B cell (primary cell): Measurements from ENCODE around the gene PNPLA2. TPM values are rescaled to one million over a fixed set of nuclear protein-coding genes. Genes with fewer than 3 reads are reported as not detected.

Experiments used
- ATAC-seq: fragments of 200-7000 bp; cut with Tn5 transposase; one replicate; pipeline ENCODE4 v1.10.0; 2021; ENCODE audit warnings: low read depth, mild to moderate bottlenecking, moderate number of reproducible peaks, moderate library complexity
- CTCF ChIA-PET: fragments of 350-600 bp; sonication (Branson Sonifier 250); formaldehyde crosslinking; loops from one replicate; lab custom pipeline; 2021; ENCODE audit warnings: antibody characterized with exemption, inconsistent platforms; lab: Charles Lee
- POLR2A ChIA-PET: fragments of 350-600 bp; sonication (Branson Sonifier 250); formaldehyde crosslinking; loops from one replicate; lab custom pipeline; 2021; ENCODE audit warnings: antibody characterized with exemption; lab: Charles Lee
- DNase-seq: peaks from one replicate; pipeline ENCODE4 v3.0.0; 2013
- H2AFZ ChIP-seq: 2 replicates; pipeline ENCODE4 v1.6.1; 2012; ENCODE audit warnings: mild to moderate bottlenecking, low read depth, low read length; ENCODE audit not compliant: insufficient read depth, poor library complexity, severe bottlenecking
- H3K27ac ChIP-seq, 2 donors: 1 replicate in 1 of 2; 2 replicates in 1 of 2; pipeline ENCODE4 v1.5.1; 2012 to 2013; ENCODE audit warnings: low read length in 2 of 2, mild to moderate bottlenecking in 2 of 2, moderate library complexity in 1 of 2
- H3K27me3 ChIP-seq, 4 experiments: fragments of 200-600 bp in 1 of 4; sonication (generic) in 1 of 4; replicated peaks in 1 of 4; 1 replicate in 2 of 4; 2 replicates in 2 of 4; pipeline versions ENCODE4 v1.6.1 to v1.7.0; 2013 to 2016; ENCODE audit warnings: low read length in 3 of 4, mild to moderate bottlenecking in 2 of 4, mixed read lengths in 1 of 4, moderate library complexity in 1 of 4; ENCODE audit not compliant: insufficient read depth in 4 of 4, control insufficient read depth in 3 of 4; ENCODE audit errors: control extremely low read depth in 1 of 4
- H3K36me3 ChIP-seq, 2 experiments: replicated peaks in 1 of 2; 1 replicate in 1 of 2; 2 replicates in 1 of 2; pipeline versions ENCODE4 v1.6.1 to v1.7.1; 2013; ENCODE audit warnings: low read length in 1 of 2; ENCODE audit not compliant: insufficient read depth in 2 of 2, control insufficient read depth in 1 of 2; ENCODE audit errors: control extremely low read depth in 1 of 2, extremely low read depth in 1 of 2
- H3K4me1 ChIP-seq, 2 donors: fragments of 200-600 bp in 1 of 2; sonication (generic) in 1 of 2; 1 replicate in 1 of 2; 2 replicates in 1 of 2; pipeline versions ENCODE4 v1.5.1 to v1.6.1; 2013 to 2017; ENCODE audit warnings: low read length in 2 of 2; ENCODE audit not compliant: control insufficient read depth in 2 of 2, insufficient read depth in 2 of 2
- H3K4me2 ChIP-seq: replicated peaks from 2 replicates; pipeline ENCODE3; 2012; ENCODE audit warnings: mild to moderate bottlenecking, low read depth, low read length; ENCODE audit not compliant: poor library complexity, severe bottlenecking
- H3K4me3 ChIP-seq, 5 experiments: fragments of 200-600 bp in 1 of 5; sonication (generic) in 1 of 5; 1 replicate in 3 of 5; 2 replicates in 2 of 5; pipeline versions ENCODE4 v1.5.1 to v1.7.0; 2011 to 2016; ENCODE audit warnings: low read length in 4 of 5, mild to moderate bottlenecking in 4 of 5, low read depth in 2 of 5, control low read depth in 1 of 5, moderate library complexity in 1 of 5; ENCODE audit not compliant: insufficient read depth in 1 of 5; ENCODE audit errors: control extremely low read depth in 1 of 5, extremely low read depth in 1 of 5
- H3K79me2 ChIP-seq: fragments of 200-600 bp; sonication (generic); one replicate; pipeline ENCODE4 v1.6.0; 2016; ENCODE audit warnings: low read length; ENCODE audit not compliant: control insufficient read depth, insufficient read depth
- H3K9ac ChIP-seq: fragments of 200-600 bp; sonication (generic); 2 replicates; pipeline ENCODE4 v1.6.1; 2017; ENCODE audit warnings: mild to moderate bottlenecking, low read length, moderate library complexity
- H3K9me3 ChIP-seq, 3 donors: one replicate each; pipeline versions ENCODE4 v1.6.1 to v1.7.1; 2013; ENCODE audit warnings: low read length in 2 of 3; ENCODE audit not compliant: control insufficient read depth in 2 of 3, insufficient read depth in 1 of 3; ENCODE audit errors: control extremely low read depth in 1 of 3
- H4K20me1 ChIP-seq: 2 replicates; pipeline ENCODE4 v1.6.0; 2012; ENCODE audit warnings: mild to moderate bottlenecking, low read length; ENCODE audit not compliant: insufficient read depth, control insufficient read depth, poor library complexity, severe bottlenecking
- H3K27ac Mint-ChIP-seq: one replicate; pipeline ENCODE4 v1.8.0; 2021; ENCODE audit warnings: mixed read lengths
- H3K27me3 Mint-ChIP-seq: one replicate; pipeline ENCODE4 v1.8.0; 2021; ENCODE audit warnings: mixed read lengths
- H3K4me1 Mint-ChIP-seq: one replicate; pipeline ENCODE4 v1.8.0; 2021; ENCODE audit warnings: mixed read lengths
- H3K4me3 Mint-ChIP-seq: one replicate; pipeline ENCODE4 v1.8.0; 2021; ENCODE audit warnings: mixed read lengths
- H3K9me3 Mint-ChIP-seq: one replicate; pipeline ENCODE4 v1.8.0; 2022; ENCODE audit warnings: mixed read lengths; ENCODE audit not compliant: insufficient read depth
- CTCF ChIP-seq: fragments of 200-600 bp; IDR thresholded peaks from one replicate; pipeline ENCODE4 v1.8.0; 2022; ENCODE audit warnings: antibody characterized with exemption, mild to moderate bottlenecking
- EZH2 ChIP-seq: IDR thresholded peaks from 2 replicates; pipeline ENCODE4 v1.6.1; 2012; ENCODE audit warnings: borderline replicate concordance, low read depth, mild to moderate bottlenecking, moderate library complexity, low read length; ENCODE audit not compliant: insufficient read depth, poor library complexity, severe bottlenecking
- WGBS: methylation state at CpG from one replicate; pipeline ENCODE4 v1.1.5; 2013; ENCODE audit warnings: missing lambda C conversion rate; ENCODE audit not compliant: insufficient coverage; 5-methylcytosine and 5-hydroxymethylcytosine counted together
- intact Hi-C: fragments of 100-400 bp; cut with micrococcal nuclease; formaldehyde crosslinking; loops from one replicate; pipeline ENCODE4 v1.10.0; 2022
- polyA plus RNA-seq: library from polyadenylated mRNA; depleted of rRNA; stranded (reverse); fragments of >200 nt; gene quantifications from 2 replicates; pipeline ENCODE4 v1.2.3, GENCODE V29; 2012
- total RNA-seq, 2 donors: library from RNA; stranded (reverse); fragments of 120-200 nt in 1 of 2; gene quantifications; 1 replicate in 1 of 2; 2 replicates in 1 of 2; pipeline versions ENCODE4 v1.2.3 to v1.2.4, GENCODE V29; 2013 to 2022

The PNPLA2 gene
- total and polyA plus RNA-seq, 2 donors (not counting 1 experiment from before 2014, with no cell fraction given) = 208 to 276 TPM

- H3K9me3 ChIP-seq = no peaks in the 10 kb centered on the region
- H3K27me3 ChIP-seq = peaks cover 0 to 2% (median 0%) of the 10 kb centered on the region in 4 experiments
- H3K36me3 ChIP-seq = peaks cover 0 to 30% of the 10 kb centered on the region in 2 experiments
- H3K9ac ChIP-seq = no peak overlapping the region
- DNase-seq = no peak
- CTCF ChIA-PET = no interaction called here
- peaks cover 23 to 32% of the 10 kb centered on the region in 2 donors for H3K4me1 ChIP-seq
- no peaks in the 10 kb centered on the region for H3K27me3 Mint-ChIP-seq
- no peak overlapping the region for H3K4me2 ChIP-seq
- no peak overlapping the region for H3K4me3 ChIP-seq
- WGBS = 74% methylated on average over 11 of the region's 22 CpGs
- H3K4me3 Mint-ChIP-seq = peak overlapping the region; percentile 32
- TF ChIP-seq CTCF = no peak
- TF ChIP-seq EZH2 = no peak
- POLR2A ChIA-PET = interaction anchor here (3.7 kb wide), 1 partner anchor 8 kb away, joined by 57 read pairs; the partner anchor contains the start of genes CD151 and CRACR2B
- H3K27ac ChIP-seq = no peak overlapping the region
- peaks cover 24% of the 10 kb centered on the region for H3K79me2 ChIP-seq
- intact Hi-C loops = no loop called here
- no peaks in the 10 kb centered on the region for H3K9me3 Mint-ChIP-seq
- H2AFZ ChIP-seq = no peak overlapping the region
- ATAC-seq = no peak
- H3K4me1 Mint-ChIP-seq = peaks cover 25% of the 10 kb centered on the region
- H4K20me1 ChIP-seq = peaks cover 59% of the 10 kb centered on the region
- no peak overlapping the region for H3K27ac Mint-ChIP-seq
These were observed 3.0 kb downstream of the PNPLA2 start for GRCh38 chr11:821512-822371.
